ENCODE results near the gene ZCCHC9. TPM values are rescaled to one million over a fixed set of nuclear protein-coding genes. Genes with fewer than 3 reads are reported as not detected.

Gene ZCCHC9
- total and polyA plus RNA-seq, 2 donors from 2014 or later: 20.1 to 23.0 TPM

DNA sequence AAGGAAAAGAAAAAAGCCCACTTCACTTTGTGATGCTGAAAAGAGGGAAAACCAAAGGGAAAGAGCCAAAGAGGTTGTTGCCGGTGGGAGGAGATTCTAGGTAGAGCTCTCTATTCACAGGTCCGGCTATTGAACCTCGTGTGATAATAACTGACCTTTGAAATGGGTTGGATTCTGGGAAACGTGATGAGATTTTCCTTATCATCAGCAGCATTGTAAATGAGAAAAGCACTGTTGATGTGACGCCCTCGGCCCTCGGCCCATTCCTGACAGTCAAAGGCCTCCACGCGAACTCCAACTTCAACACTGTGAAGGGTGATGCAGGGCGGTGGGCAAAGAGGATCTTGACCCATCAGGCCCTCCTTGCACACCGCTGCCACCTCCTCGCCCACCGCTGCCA, 43.3 kb downstream of the ZCCHC9 start:
- Histone ChIP-seq H3K27ac (ENCODE audit: low read depth in 2 of 2, low read length in 2 of 2) (no peak overlapping the region), H3K9ac (ENCODE audit: low read length in 3 of 3) (no peak overlapping the region), H3K9me3 (ENCODE audit: control insufficient read depth in 2 of 3, insufficient read depth in 1 of 3, low read length in 3 of 3) (no peaks in the 10 kb centered on the region), H3K36me3 (ENCODE audit: control insufficient read depth in 2 of 3, insufficient read depth in 3 of 3, low read length in 3 of 3) (no peaks in the 10 kb centered on the region), H3K4me3 (ENCODE audit: low read length in 3 of 3) (no peak overlapping the region), H3K27me3 (ENCODE audit: control insufficient read depth, insufficient read depth, low read length) (no peaks in the 10 kb centered on the region), H3K4me1 (ENCODE audit: control insufficient read depth in 2 of 3, insufficient read depth in 2 of 3, low read depth in 1 of 3, low read length in 3 of 3) (peaks cover 0 to 6% (median 0%) of the 10 kb centered on the region in 3 donors)
- FAIRE-seq (no peak), DNase-seq (no peak)
- intact Hi-C loops (cut with DNase I): no loop called here
- TF ChIP-seq, protein P1, sequence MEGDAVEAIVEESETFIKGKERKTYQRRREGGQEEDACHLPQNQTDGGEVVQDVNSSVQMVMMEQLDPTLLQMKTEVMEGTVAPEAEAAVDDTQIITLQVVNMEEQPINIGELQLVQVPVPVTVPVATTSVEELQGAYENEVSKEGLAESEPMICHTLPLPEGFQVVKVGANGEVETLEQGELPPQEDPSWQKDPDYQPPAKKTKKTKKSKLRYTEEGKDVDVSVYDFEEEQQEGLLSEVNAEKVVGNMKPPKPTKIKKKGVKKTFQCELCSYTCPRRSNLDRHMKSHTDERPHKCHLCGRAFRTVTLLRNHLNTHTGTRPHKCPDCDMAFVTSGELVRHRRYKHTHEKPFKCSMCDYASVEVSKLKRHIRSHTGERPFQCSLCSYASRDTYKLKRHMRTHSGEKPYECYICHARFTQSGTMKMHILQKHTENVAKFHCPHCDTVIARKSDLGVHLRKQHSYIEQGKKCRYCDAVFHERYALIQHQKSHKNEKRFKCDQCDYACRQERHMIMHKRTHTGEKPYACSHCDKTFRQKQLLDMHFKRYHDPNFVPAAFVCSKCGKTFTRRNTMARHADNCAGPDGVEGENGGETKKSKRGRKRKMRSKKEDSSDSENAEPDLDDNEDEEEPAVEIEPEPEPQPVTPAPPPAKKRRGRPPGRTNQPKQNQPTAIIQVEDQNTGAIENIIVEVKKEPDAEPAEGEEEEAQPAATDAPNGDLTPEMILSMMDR (IDR thresholded peaks at IDR 0.05; ENCODE audit: borderline replicate concordance, extremely low read depth, insufficient read depth): no peak

DNA sequence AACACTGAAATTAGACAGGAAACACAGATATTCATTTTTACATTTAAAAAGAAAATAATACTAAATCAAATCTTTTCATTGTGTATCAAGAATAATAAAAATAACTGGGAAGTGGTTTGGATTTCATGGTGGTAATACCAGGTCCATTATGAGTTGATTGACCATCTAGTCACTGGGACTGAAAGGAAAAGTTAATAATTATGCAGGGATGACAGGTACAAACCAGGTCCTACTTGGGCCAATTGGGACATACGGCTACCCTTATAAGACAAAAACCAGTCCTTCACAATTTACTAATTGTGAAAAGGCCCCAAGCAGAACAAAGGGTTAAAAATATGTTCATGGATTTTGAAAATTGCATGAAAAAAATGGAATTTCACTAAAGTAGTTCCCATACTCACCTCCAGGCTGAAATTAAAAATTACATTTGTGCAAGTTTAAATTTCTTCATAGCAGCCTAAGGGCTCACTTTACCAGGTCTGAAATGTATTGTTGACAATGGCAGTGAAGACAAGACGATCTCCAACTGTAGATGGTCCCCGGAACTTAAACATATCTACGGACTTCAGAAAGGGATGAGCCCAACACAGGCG, 44.1 kb downstream of the ZCCHC9 start:
- TF ChIP-seq, protein P1 (IDR thresholded peaks at IDR 0.05; ENCODE audit: borderline replicate concordance, extremely low read depth, insufficient read depth): no peak
- no peaks in the 10 kb centered on the region for H3K9me3 ChIP-seq (ENCODE audit: control insufficient read depth in 2 of 3, insufficient read depth in 1 of 3, low read length in 3 of 3)
- peaks cover 0 to 6% (median 0%) of the 10 kb centered on the region in 3 donors for H3K4me1 ChIP-seq (ENCODE audit: control insufficient read depth in 2 of 3, insufficient read depth in 2 of 3, low read depth in 1 of 3, low read length in 3 of 3)
- FAIRE-seq (no peak), DNase-seq (no peak)
- no peak overlapping the region for H3K9ac ChIP-seq (ENCODE audit: low read length in 3 of 3)
- H3K4me3 ChIP-seq (ENCODE audit: low read length in 3 of 3): no peak overlapping the region
- no peaks in the 10 kb centered on the region for H3K27me3 ChIP-seq (ENCODE audit: control insufficient read depth, insufficient read depth, low read length)
- H3K36me3 ChIP-seq (ENCODE audit: control insufficient read depth in 2 of 3, insufficient read depth in 3 of 3, low read length in 3 of 3): no peaks in the 10 kb centered on the region
- no peak overlapping the region for H3K27ac ChIP-seq (ENCODE audit: low read depth in 2 of 2, low read length in 2 of 2)
- intact Hi-C loops (cut with DNase I): no loop called here

DNA sequence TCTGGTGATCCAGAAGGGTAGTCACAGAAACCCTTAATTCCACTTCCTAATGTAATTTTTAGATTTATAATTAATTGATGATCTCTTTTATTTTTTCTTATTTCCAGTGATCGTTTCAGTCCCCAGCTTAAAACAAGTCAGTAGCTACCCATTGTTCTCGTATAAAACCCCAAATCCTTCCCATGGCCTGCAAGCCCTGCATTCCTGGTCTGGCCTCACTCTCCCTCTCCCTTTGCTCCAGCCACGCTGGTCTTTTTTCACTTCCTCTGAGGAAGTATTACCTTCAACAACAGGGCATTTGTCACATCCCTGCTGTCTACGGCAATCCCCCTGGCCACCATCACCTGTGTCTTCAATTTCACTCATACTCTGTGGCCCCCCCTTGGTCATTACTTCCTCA, 47.8 kb downstream of the ZCCHC9 start:
- no peak overlapping the region for H3K27ac ChIP-seq (ENCODE audit: low read depth in 2 of 2, low read length in 2 of 2)
- intact Hi-C loops (cut with DNase I): no loop called here
- no peak for FAIRE-seq
- H3K9me3 ChIP-seq (ENCODE audit: control insufficient read depth in 2 of 3, insufficient read depth in 1 of 3, low read length in 3 of 3): no peaks in the 10 kb centered on the region
- no peaks in the 10 kb centered on the region for H3K4me1 ChIP-seq (ENCODE audit: control insufficient read depth in 2 of 3, insufficient read depth in 2 of 3, low read depth in 1 of 3, low read length in 3 of 3)
- H3K36me3 ChIP-seq (ENCODE audit: control insufficient read depth in 2 of 3, insufficient read depth in 3 of 3, low read length in 3 of 3): no peaks in the 10 kb centered on the region
- DNase-seq: no peak
- no peak overlapping the region for H3K4me3 ChIP-seq (ENCODE audit: low read length in 3 of 3)
- H3K9ac ChIP-seq (ENCODE audit: low read length in 3 of 3): no peak overlapping the region
- TF ChIP-seq, protein P1 (IDR thresholded peaks at IDR 0.05; ENCODE audit: borderline replicate concordance, extremely low read depth, insufficient read depth): no peak
- H3K27me3 ChIP-seq (ENCODE audit: control insufficient read depth, insufficient read depth, low read length): no peaks in the 10 kb centered on the region

DNA sequence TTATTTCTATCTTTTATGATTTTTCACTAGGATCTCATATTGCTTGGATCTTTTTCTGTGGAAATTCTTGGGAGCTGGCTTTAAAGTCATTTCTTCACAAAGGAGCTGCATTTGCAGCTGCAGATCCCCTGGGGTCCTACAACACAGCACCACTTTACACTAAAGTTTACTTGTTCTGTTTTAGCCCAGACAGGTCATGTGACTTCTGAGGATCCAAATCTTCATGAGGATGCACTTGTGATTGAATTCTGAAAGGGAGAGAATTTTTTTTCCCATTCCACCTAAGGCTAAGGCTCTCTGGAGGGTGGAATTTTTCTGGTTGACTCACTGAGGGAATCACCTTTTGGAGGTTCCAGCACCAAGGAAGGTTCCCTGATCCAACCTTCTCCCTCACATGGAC, 49.1 kb downstream of the ZCCHC9 start:
- Histone ChIP-seq H3K9me3 (ENCODE audit: control insufficient read depth in 2 of 3, insufficient read depth in 1 of 3, low read length in 3 of 3) (no peaks in the 10 kb centered on the region), H3K27me3 (ENCODE audit: control insufficient read depth, insufficient read depth, low read length) (no peaks in the 10 kb centered on the region), H3K36me3 (ENCODE audit: control insufficient read depth in 2 of 3, insufficient read depth in 3 of 3, low read length in 3 of 3) (no peaks in the 10 kb centered on the region), H3K9ac (ENCODE audit: low read length in 3 of 3) (no peak overlapping the region), H3K4me1 (ENCODE audit: control insufficient read depth in 2 of 3, insufficient read depth in 2 of 3, low read depth in 1 of 3, low read length in 3 of 3) (no peaks in the 10 kb centered on the region), H3K4me3 (ENCODE audit: low read length in 3 of 3) (no peak overlapping the region), H3K27ac (ENCODE audit: low read depth in 2 of 2, low read length in 2 of 2) (no peak overlapping the region)
- DNase-seq (no peak), FAIRE-seq (no peak)
- TF ChIP-seq, protein P1 (IDR thresholded peaks at IDR 0.05; ENCODE audit: borderline replicate concordance, extremely low read depth, insufficient read depth): no peak
- intact Hi-C loops (cut with DNase I): no loop called here
